GM21737 (cell line): ENCODE results near the gene TNF.
"Not testable (repeated sequence)": the region's sequence is repeated elsewhere in the genome, so short reads cannot be mapped to it uniquely, and the experiment has no call there.

ENCODE experiments used
- ATAC-seq: cut with Tn5 transposase; IDR thresholded peaks from one replicate; pipeline ENCODE4 v1.9.1; 2021; ENCODE audit warnings: mild to moderate bottlenecking, moderate library complexity; ENCODE audit not compliant: unreplicated experiment

The TNF gene

GRCh38 chr6:31543639-31544038, 31.7 kb upstream of the TNF start:
- no peak for ATAC-seq

- no peak for ATAC-seq
Measured at GRCh38 chr6:31544676-31545075, 30.7 kb upstream of the TNF start.

GRCh38 chr6:31545291-31545690, 30.1 kb upstream of the TNF start:
- no peak for ATAC-seq

- peak; percentile 46 for ATAC-seq
Measured at GRCh38 chr6:31546339-31546957, 28.9 kb upstream of the TNF start, which contains the start of gene ATP6V1G2. Gene ATP6V1G2, minus strand, starts transcription at chr6:31546608. Its CDS starts 49 bp downstream, at chr6:31546559.

- peak; percentile 52 for ATAC-seq
Measured at GRCh38 chr6:31546958-31547726, 28.2 kb upstream of the TNF start, which contains the start of gene NFKBIL1. Gene NFKBIL1, plus strand, starts transcription at chr6:31547608. Its CDS starts 87 bp downstream, at chr6:31547695.

GRCh38 chr6:31547727-31548543, 27.4 kb upstream of the TNF start:
- no peak for ATAC-seq

- ATAC-seq: no peak
Measured at GRCh38 chr6:31548544-31548873, 26.9 kb upstream of the TNF start.

GRCh38 chr6:31551371-31551770, 24.0 kb upstream of the TNF start:
- not testable (repeated sequence) for ATAC-seq

- ATAC-seq: no peak
Measured at GRCh38 chr6:31556307-31556706, 19.1 kb upstream of the TNF start.

GRCh38 chr6:31557443-31558317, 17.7 kb upstream of the TNF start:
- ATAC-seq: no peak

GRCh38 chr6:31558318-31558625, 17.1 kb upstream of the TNF start:
- no peak for ATAC-seq

GRCh38 chr6:31558631-31559500, 16.5 kb upstream of the TNF start:
- ATAC-seq: no peak

- peak; percentile 2 for ATAC-seq
Measured at GRCh38 chr6:31559606-31559957, 15.8 kb upstream of the TNF start.

- ATAC-seq: peak; percentile 58
Measured at GRCh38 chr6:31559958-31560696, 15.2 kb upstream of the TNF start.

GRCh38 chr6:31560697-31561058, 14.7 kb upstream of the TNF start:
- ATAC-seq: no peak

- ATAC-seq: no peak
Measured at GRCh38 chr6:31567531-31568370, 7.6 kb upstream of the TNF start.

- peak; percentile 53 for ATAC-seq
Measured at GRCh38 chr6:31568537-31568961, 6.8 kb upstream of the TNF start.

- no peak for ATAC-seq
Measured at GRCh38 chr6:31569861-31570536, 5.4 kb upstream of the TNF start.
